Prostate gland (tissue), 2 donors: ENCODE data around the gene KRTAP1-5. TPM values are rescaled to one million over a fixed set of nuclear protein-coding genes. Genes with fewer than 3 reads are reported as not detected.

Experiments
- DNase-seq: peaks from one replicate; pipeline ENCODE4 v3.0.0-alpha.2; 2019; ENCODE audit warnings: low spot score
- H3K27ac ChIP-seq, 2 donors: fragments of 200-600 bp; sonication (generic); 2 replicates each; pipeline ENCODE4 v1.5.1; 2017 to 2019
- H3K27me3 ChIP-seq: fragments of 200-600 bp; sonication (generic); replicated peaks from 2 replicates; pipeline ENCODE4 v1.5.1; 2019; ENCODE audit not compliant: insufficient read depth
- H3K36me3 ChIP-seq, 2 donors: fragments of 200-600 bp; sonication (generic); 1 replicate in 1 of 2; 2 replicates in 1 of 2; pipeline versions ENCODE4 v1.5.1 to v1.8.1; 2017 to 2019
- H3K4me1 ChIP-seq: fragments of 200-600 bp; sonication (generic); replicated peaks from 2 replicates; pipeline ENCODE4 v1.5.1; 2019
- H3K4me3 ChIP-seq, 2 donors: fragments of 200-600 bp; sonication (generic); 2 replicates each; pipeline ENCODE4 v1.5.1; 2017 to 2019
- H3K9me3 ChIP-seq: fragments of 200-600 bp; sonication (generic); 2 replicates; pipeline ENCODE4 v1.5.1; 2017
- POLR2A ChIP-seq: fragments of 450-650 bp; IDR thresholded peaks from one replicate; pipeline ENCODE4 v1.6.1; 2016; ENCODE audit warnings: antibody characterized with exemption, mild to moderate bottlenecking
- POLR2AphosphoS5 ChIP-seq: sonication (generic); formaldehyde crosslinking; IDR thresholded peaks from one replicate; pipeline ENCODE4 v1.6.1; 2017; ENCODE audit warnings: antibody characterized with exemption
- WGBS: methylation state at CpG from one replicate; pipeline ENCODE4 v1.1.5; 2018; 5-methylcytosine and 5-hydroxymethylcytosine counted together
- intact Hi-C: fragments of 100-400 bp; cut with DNase I; formaldehyde crosslinking; loops from one replicate; pipeline ENCODE4 v1.14.2; 2022
- total RNA-seq, 2 donors: library from RNA; depleted of rRNA; stranded (reverse); fragments of >200 nt; gene quantifications; one replicate each; pipeline ENCODE4 v1.1.0, GENCODE V29; 2016
- TF ChIP-seq, protein P1 (sequence below), 4 experiments: fragments of 200-600 bp in 2 of 4; fragments of 450-650 bp in 2 of 4; sonication (generic) in 2 of 4; IDR thresholded peaks; 1 replicate in 3 of 4; 2 replicates in 1 of 4; pipeline ENCODE4 v1.5.1; 2016 to 2019; ENCODE audit warnings: antibody characterized with exemption in 4 of 4, mild to moderate bottlenecking in 2 of 4, moderate library complexity in 2 of 4

KRTAP1-5 gene
- total RNA-seq, 2 donors from 2014 or later = 0.51 TPM; not detected in 1

GRCh38 chr17:41009936-41010335 lies 17.1 kb downstream of the KRTAP1-5 start:
- Histone ChIP-seq H3K27ac (no peak overlapping the region), H3K27me3 (no peaks in the 10 kb centered on the region), H3K4me1 (no peaks in the 10 kb centered on the region), H3K9me3 (no peaks in the 10 kb centered on the region), H3K36me3 (no peaks in the 10 kb centered on the region), H3K4me3 (no peak overlapping the region)
- TF ChIP-seq, protein P1, sequence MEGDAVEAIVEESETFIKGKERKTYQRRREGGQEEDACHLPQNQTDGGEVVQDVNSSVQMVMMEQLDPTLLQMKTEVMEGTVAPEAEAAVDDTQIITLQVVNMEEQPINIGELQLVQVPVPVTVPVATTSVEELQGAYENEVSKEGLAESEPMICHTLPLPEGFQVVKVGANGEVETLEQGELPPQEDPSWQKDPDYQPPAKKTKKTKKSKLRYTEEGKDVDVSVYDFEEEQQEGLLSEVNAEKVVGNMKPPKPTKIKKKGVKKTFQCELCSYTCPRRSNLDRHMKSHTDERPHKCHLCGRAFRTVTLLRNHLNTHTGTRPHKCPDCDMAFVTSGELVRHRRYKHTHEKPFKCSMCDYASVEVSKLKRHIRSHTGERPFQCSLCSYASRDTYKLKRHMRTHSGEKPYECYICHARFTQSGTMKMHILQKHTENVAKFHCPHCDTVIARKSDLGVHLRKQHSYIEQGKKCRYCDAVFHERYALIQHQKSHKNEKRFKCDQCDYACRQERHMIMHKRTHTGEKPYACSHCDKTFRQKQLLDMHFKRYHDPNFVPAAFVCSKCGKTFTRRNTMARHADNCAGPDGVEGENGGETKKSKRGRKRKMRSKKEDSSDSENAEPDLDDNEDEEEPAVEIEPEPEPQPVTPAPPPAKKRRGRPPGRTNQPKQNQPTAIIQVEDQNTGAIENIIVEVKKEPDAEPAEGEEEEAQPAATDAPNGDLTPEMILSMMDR (IDR thresholded peaks at IDR 0.05) = no peak
- TF ChIP-seq POLR2AphosphoS5 = no peak
- TF ChIP-seq POLR2A = no peak
- intact Hi-C loops = no loop called here
- 61% methylated on average over 1 of the region's 1 CpG for WGBS
- no peak for DNase-seq

DNA sequence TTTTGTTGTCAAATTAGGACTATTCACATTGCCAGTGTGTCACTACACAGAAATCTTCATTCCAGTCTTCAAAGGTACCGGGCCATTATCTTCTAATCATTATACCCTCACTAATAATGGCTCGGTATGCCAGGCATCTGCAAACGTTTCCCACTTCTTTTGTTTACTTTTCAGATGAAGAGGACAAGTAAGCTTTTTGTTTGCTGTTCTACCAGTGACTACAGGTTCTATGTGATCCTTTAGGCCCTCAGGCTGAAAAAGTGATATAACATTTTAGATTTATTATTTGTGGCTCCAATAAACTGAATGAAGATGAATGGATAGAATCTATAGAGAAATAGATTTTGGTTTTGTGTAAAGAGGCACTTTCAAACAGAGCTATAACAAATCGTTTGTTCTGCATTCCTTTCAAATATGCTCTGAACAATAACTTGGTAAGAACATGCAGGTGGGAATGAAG lies 17.7 kb downstream of the KRTAP1-5 start:
- TF ChIP-seq POLR2AphosphoS5 = peak; percentile 14
- TF ChIP-seq, protein P1 (IDR thresholded peaks at IDR 0.05) = no peak
- TF ChIP-seq POLR2A = no peak
- Histone ChIP-seq H3K27me3 (no peaks in the 10 kb centered on the region), H3K9me3 (no peaks in the 10 kb centered on the region), H3K4me1 (no peaks in the 10 kb centered on the region), H3K36me3 (no peaks in the 10 kb centered on the region), H3K4me3 (no peak overlapping the region), H3K27ac (no peak overlapping the region)
- WGBS = 28% methylated on average over 4 of the region's 4 CpGs
- no peak for DNase-seq
- intact Hi-C loops = no loop called here

- TF ChIP-seq, protein P1 (IDR thresholded peaks at IDR 0.05) = no peak
- TF ChIP-seq POLR2A = no peak
- TF ChIP-seq POLR2AphosphoS5 = no peak
- intact Hi-C loops = no loop called here
- no peak for DNase-seq
- Histone ChIP-seq H3K36me3 (no peaks in the 10 kb centered on the region), H3K27me3 (no peaks in the 10 kb centered on the region), H3K4me3 (no peak within 1 kb of the TSS), H3K4me1 (no peaks in the 10 kb centered on the region), H3K9me3 (no peaks in the 10 kb centered on the region), H3K27ac (no peak within 1 kb of the TSS)
- WGBS = 73% methylated on average over 8 of the region's 8 CpGs
These were observed 18.2 kb downstream of the KRTAP1-5 start, which contains the start of gene KRTAP3-1 for GRCh38 chr17:41008811-41009210. Gene KRTAP3-1, minus strand, starts transcription at chr17:41009128. Its CDS starts 54 bp downstream, at chr17:41009074.

DNA sequence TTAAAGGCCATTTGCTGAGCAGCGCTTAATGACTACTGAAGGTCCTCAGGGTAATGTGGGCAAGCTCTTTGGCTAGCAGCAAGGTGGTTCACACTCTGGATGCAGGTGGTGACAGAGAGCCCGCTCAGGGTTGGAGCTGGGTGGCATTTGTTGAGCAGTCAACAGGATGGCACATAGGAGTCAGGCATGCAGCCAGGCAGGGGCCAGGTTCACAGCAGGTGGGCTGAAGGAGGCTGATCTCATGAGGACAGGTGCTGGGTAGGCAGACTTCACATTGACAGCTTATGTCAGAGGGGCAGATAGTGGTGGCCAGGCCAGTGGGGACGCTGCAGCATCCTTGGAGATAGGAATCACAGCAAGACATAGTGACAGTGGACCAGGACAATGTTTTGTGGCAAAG lies 22.6 kb downstream of the KRTAP1-5 start:
- Histone ChIP-seq H3K4me3 (no peak overlapping the region), H3K27ac (no peak overlapping the region), H3K9me3 (no peaks in the 10 kb centered on the region), H3K36me3 (no peaks in the 10 kb centered on the region), H3K27me3 (no peaks in the 10 kb centered on the region), H3K4me1 (no peaks in the 10 kb centered on the region)
- WGBS = 94% methylated on average over 3 of the region's 3 CpGs
- intact Hi-C loops = no loop called here
- no peak for TF ChIP-seq POLR2A
- no peak for TF ChIP-seq POLR2AphosphoS5
- TF ChIP-seq, protein P1 (IDR thresholded peaks at IDR 0.05) = no peak
- DNase-seq = no peak

DNA sequence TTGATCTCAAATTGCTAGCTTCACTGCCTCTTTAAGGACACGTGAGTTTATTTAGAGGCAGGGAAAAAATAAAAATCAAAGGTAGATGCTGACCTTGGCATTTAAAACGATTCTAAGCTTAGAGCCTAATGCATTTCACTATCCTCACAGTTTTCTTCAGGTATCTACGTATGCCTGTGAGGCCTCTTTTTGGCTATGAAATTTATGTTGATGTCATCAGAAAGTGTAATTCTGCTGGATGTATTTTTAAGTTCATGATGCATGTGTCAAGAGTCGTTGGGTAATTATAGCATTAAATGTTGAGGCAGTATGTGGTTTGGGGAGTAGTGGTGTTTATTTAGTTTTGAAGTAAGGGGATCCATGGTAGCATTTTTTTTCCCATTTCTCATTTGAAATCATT lies 23.1 kb downstream of the KRTAP1-5 start:
- DNase-seq = no peak
- 62% methylated on average over 4 of the region's 4 CpGs for WGBS
- Histone ChIP-seq H3K9me3 (no peaks in the 10 kb centered on the region), H3K27me3 (no peaks in the 10 kb centered on the region), H3K36me3 (no peaks in the 10 kb centered on the region), H3K27ac (no peak overlapping the region), H3K4me3 (no peak overlapping the region), H3K4me1 (no peaks in the 10 kb centered on the region)
- intact Hi-C loops = no loop called here
- no peak for TF ChIP-seq POLR2A
